ENCODE results near the gene ZEB1. TPM values are rescaled to one million over a fixed set of nuclear protein-coding genes. Genes with fewer than 3 reads are reported as not detected.

ZEB1 gene
- total and polyA plus RNA-seq, 4 donors = 36.8 to 214 (median 153) TPM

- 97 to 98% methylated on average over 1 of the region's 1 CpG for WGBS, 2 donors
- no peak for DNase-seq
- Histone ChIP-seq H3K27ac (ENCODE audit: low read depth in 1 of 2, low read length in 2 of 2) (no peak overlapping the region), H3K4me3 (ENCODE audit: low read length in 2 of 2) (no peak overlapping the region), H3K9me3 (ENCODE audit: control insufficient read depth, low read length) (no peaks in the 10 kb centered on the region), H3K27me3 (ENCODE audit: control insufficient read depth in 1 of 2, insufficient read depth in 2 of 2, low read length in 1 of 2) (no peaks in the 10 kb centered on the region), H3K36me3 (ENCODE audit: control insufficient read depth in 1 of 2, insufficient read depth in 2 of 2, low read length in 1 of 2) (no peaks in the 10 kb centered on the region), H3K4me1 (ENCODE audit: control insufficient read depth in 1 of 2, insufficient read depth in 2 of 2, low read length in 2 of 2) (no peaks in the 10 kb centered on the region)
- ATAC-seq (ENCODE audit: low FRiP score) = peak; percentile 22
- intact Hi-C loops (cut with DNase I) = loop anchor here (10.0 kb wide), 3 partner anchors 166 to 706 kb away; no protein-coding TSS in a partner anchor
Observed at GRCh38 chr10:31490858-31491504, 172.0 kb downstream of the ZEB1 start.

- Histone ChIP-seq H3K36me3 (ENCODE audit: control insufficient read depth in 1 of 2, insufficient read depth in 2 of 2, low read length in 1 of 2) (peaks cover 0 to 4% of the 10 kb centered on the region in 2 donors), H3K9me3 (ENCODE audit: control insufficient read depth, low read length) (no peaks in the 10 kb centered on the region), H3K27me3 (ENCODE audit: control insufficient read depth in 1 of 2, insufficient read depth in 2 of 2, low read length in 1 of 2) (no peaks in the 10 kb centered on the region), H3K4me3 (ENCODE audit: low read length in 2 of 2) (no peak overlapping the region), H3K27ac (ENCODE audit: low read depth in 1 of 2, low read length in 2 of 2) (no peak overlapping the region), H3K4me1 (ENCODE audit: control insufficient read depth in 1 of 2, insufficient read depth in 2 of 2, low read length in 2 of 2) (no peaks in the 10 kb centered on the region)
- DNase-seq (no peak), ATAC-seq (ENCODE audit: low FRiP score) (no peak)
- 91 to 95% methylated on average over 2 of the region's 2 CpGs for WGBS, 2 donors
- intact Hi-C loops (cut with DNase I) = no loop called here
Observed at GRCh38 chr10:31507427-31507826, 188.4 kb downstream of the ZEB1 start.

DNA sequence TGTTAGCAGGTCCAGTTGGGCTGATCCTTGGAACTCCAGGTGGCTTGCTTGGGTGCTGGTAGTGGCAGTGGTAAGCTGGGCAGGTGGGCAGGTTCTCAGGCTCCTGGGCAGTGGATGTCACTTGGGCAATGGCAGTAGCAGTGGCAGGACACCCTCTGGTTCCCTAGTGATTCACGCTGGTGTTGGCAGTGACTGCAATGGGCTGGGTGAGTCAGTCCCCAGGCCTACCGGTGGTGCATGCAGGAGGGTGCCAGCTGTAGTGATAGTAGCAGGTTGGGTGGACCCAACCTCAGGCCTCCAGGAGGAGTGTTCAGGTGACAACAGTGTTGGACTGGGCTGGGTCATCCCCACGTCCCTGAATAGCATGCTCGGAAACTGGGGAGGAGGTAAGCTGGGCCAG is 189.2 kb downstream of the ZEB1 start:
- no peak overlapping the region for H3K4me3 ChIP-seq (ENCODE audit: low read length in 2 of 2)
- H3K9me3 ChIP-seq (ENCODE audit: control insufficient read depth, low read length) = no peaks in the 10 kb centered on the region
- 96 to 97% methylated on average over 4 of the region's 4 CpGs for WGBS, 2 donors
- ATAC-seq (ENCODE audit: low FRiP score) = no peak
- no peaks in the 10 kb centered on the region for H3K27me3 ChIP-seq (ENCODE audit: control insufficient read depth in 1 of 2, insufficient read depth in 2 of 2, low read length in 1 of 2)
- peaks cover 0 to 4% of the 10 kb centered on the region in 2 donors for H3K36me3 ChIP-seq (ENCODE audit: control insufficient read depth in 1 of 2, insufficient read depth in 2 of 2, low read length in 1 of 2)
- intact Hi-C loops (cut with DNase I) = no loop called here
- DNase-seq = no peak
- no peak overlapping the region for H3K27ac ChIP-seq (ENCODE audit: low read depth in 1 of 2, low read length in 2 of 2)
- H3K4me1 ChIP-seq (ENCODE audit: control insufficient read depth in 1 of 2, insufficient read depth in 2 of 2, low read length in 2 of 2) = no peaks in the 10 kb centered on the region

GRCh38 chr10:31508882-31509281 is 189.9 kb downstream of the ZEB1 start:
- Histone ChIP-seq H3K27me3 (ENCODE audit: control insufficient read depth in 1 of 2, insufficient read depth in 2 of 2, low read length in 1 of 2) (no peaks in the 10 kb centered on the region), H3K36me3 (ENCODE audit: control insufficient read depth in 1 of 2, insufficient read depth in 2 of 2, low read length in 1 of 2) (peaks cover 0 to 4% of the 10 kb centered on the region in 2 donors), H3K4me1 (ENCODE audit: control insufficient read depth in 1 of 2, insufficient read depth in 2 of 2, low read length in 2 of 2) (no peaks in the 10 kb centered on the region), H3K4me3 (ENCODE audit: low read length in 2 of 2) (no peak overlapping the region), H3K27ac (ENCODE audit: low read depth in 1 of 2, low read length in 2 of 2) (no peak overlapping the region), H3K9me3 (ENCODE audit: control insufficient read depth, low read length) (no peaks in the 10 kb centered on the region)
- ATAC-seq (ENCODE audit: low FRiP score) (no peak), DNase-seq (no peak)
- 97 to 99% methylated on average over 5 of the region's 5 CpGs for WGBS, 2 donors
- intact Hi-C loops (cut with DNase I) = no loop called here

- peaks cover 0 to 4% of the 10 kb centered on the region in 2 donors for H3K36me3 ChIP-seq (ENCODE audit: control insufficient read depth in 1 of 2, insufficient read depth in 2 of 2, low read length in 1 of 2)
- DNase-seq (no peak), ATAC-seq (ENCODE audit: low FRiP score) (no peak)
Observed at GRCh38 chr10:31509989-31510388, 191.0 kb downstream of the ZEB1 start.

GRCh38 chr10:31515116-31515515 is 196.1 kb downstream of the ZEB1 start:
- intact Hi-C loops (cut with DNase I) = no loop called here
- Histone ChIP-seq H3K27me3 (ENCODE audit: control insufficient read depth in 1 of 2, insufficient read depth in 2 of 2, low read length in 1 of 2) (no peaks in the 10 kb centered on the region), H3K4me1 (ENCODE audit: control insufficient read depth in 1 of 2, insufficient read depth in 2 of 2, low read length in 2 of 2) (no peaks in the 10 kb centered on the region), H3K27ac (ENCODE audit: low read depth in 1 of 2, low read length in 2 of 2) (no peak overlapping the region), H3K9me3 (ENCODE audit: control insufficient read depth, low read length) (no peaks in the 10 kb centered on the region), H3K36me3 (ENCODE audit: control insufficient read depth in 1 of 2, insufficient read depth in 2 of 2, low read length in 1 of 2) (peaks cover 0 to 5% of the 10 kb centered on the region in 2 donors), H3K4me3 (ENCODE audit: low read length in 2 of 2) (no peak overlapping the region)
- WGBS, 2 donors = 31 to 40% methylated on average over 2 of the region's 2 CpGs
- no peak for ATAC-seq (ENCODE audit: low FRiP score)
- no peak for DNase-seq

More at GRCh38 chr10:31509989-31510388, 191.0 kb downstream of the ZEB1 start:
- Histone ChIP-seq H3K4me3 (ENCODE audit: low read length in 2 of 2) (no peak overlapping the region), H3K27ac (ENCODE audit: low read depth in 1 of 2, low read length in 2 of 2) (no peak overlapping the region), H3K4me1 (ENCODE audit: control insufficient read depth in 1 of 2, insufficient read depth in 2 of 2, low read length in 2 of 2) (no peaks in the 10 kb centered on the region), H3K27me3 (ENCODE audit: control insufficient read depth in 1 of 2, insufficient read depth in 2 of 2, low read length in 1 of 2) (no peaks in the 10 kb centered on the region), H3K9me3 (ENCODE audit: control insufficient read depth, low read length) (no peaks in the 10 kb centered on the region)
- intact Hi-C loops (cut with DNase I) = no loop called here

DNA sequence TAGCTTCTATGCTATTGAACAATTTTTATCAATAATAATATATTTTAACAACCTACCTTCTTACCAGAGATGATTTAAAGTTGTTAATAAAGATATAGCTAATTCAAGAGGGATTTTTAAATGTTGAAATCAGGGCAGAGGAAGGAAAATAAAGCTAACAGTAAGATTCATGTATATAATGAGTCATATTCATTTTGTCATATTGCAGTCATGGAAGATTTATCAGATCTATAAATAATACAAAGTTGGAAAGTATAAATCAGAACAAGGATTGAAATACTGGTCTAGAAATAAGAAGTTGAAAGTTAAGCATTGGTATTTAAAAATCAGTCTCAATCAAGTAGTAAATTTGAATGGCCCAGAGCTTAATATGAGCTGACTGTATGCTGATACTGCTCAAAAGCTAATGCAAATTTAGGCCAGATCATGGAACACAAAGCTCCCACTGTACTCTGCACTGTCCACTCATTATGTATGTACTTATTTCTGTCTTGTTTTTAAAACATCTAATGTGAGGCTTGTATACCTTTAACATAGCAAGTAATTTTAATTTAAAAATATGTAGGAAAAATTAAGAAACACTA is 196.9 kb downstream of the ZEB1 start:
- H3K27ac ChIP-seq (ENCODE audit: low read depth in 1 of 2, low read length in 2 of 2) = no peak overlapping the region
- no peaks in the 10 kb centered on the region for H3K27me3 ChIP-seq (ENCODE audit: control insufficient read depth in 1 of 2, insufficient read depth in 2 of 2, low read length in 1 of 2)
- intact Hi-C loops (cut with DNase I) = no loop called here
- peaks cover 0 to 13% of the 10 kb centered on the region in 2 donors for H3K36me3 ChIP-seq (ENCODE audit: control insufficient read depth in 1 of 2, insufficient read depth in 2 of 2, low read length in 1 of 2)
- no peaks in the 10 kb centered on the region for H3K4me1 ChIP-seq (ENCODE audit: control insufficient read depth in 1 of 2, insufficient read depth in 2 of 2, low read length in 2 of 2)
- DNase-seq (no peak), ATAC-seq (ENCODE audit: low FRiP score) (no peak)
- H3K9me3 ChIP-seq (ENCODE audit: control insufficient read depth, low read length) = no peaks in the 10 kb centered on the region
- H3K4me3 ChIP-seq (ENCODE audit: low read length in 2 of 2) = no peak overlapping the region

DNA sequence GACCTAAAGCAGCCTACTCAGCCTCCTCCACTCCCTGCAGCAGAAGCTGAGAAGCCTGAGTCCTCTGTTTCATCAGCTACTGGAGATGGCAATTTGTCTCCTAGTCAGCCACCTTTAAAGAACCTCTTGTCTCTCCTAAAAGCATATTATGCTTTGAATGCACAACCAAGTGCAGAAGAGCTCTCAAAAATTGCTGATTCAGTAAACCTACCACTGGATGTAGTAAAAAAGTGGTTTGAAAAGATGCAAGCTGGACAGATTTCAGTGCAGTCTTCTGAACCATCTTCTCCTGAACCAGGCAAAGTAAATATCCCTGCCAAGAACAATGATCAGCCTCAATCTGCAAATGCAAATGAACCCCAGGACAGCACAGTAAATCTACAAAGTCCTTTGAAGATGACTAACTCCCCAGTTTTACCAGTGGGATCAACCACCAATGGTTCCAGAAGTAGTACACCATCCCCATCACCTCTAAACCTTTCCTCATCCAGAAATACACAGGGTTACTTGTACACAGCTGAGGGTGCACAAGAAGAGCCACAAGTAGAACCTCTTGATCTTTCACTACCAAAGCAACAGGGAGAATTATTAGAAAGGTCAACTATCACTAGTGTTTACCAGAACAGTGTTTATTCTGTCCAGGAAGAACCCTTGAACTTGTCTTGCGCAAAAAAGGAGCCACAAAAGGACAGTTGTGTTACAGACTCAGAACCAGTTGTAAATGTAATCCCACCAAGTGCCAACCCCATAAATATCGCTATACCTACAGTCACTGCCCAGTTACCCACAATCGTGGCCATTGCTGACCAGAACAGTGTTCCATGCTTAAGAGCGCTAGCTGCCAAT is 202.2 kb downstream of the ZEB1 start:
- 98% methylated on average over 4 of the region's 4 CpGs for WGBS, 2 donors
- ATAC-seq (ENCODE audit: low FRiP score) (no peak), DNase-seq (no peak)
- intact Hi-C loops (cut with DNase I) = no loop called here
- no peaks in the 10 kb centered on the region for H3K27me3 ChIP-seq (ENCODE audit: control insufficient read depth in 1 of 2, insufficient read depth in 2 of 2, low read length in 1 of 2)
- H3K36me3 ChIP-seq (ENCODE audit: control insufficient read depth in 1 of 2, insufficient read depth in 2 of 2, low read length in 1 of 2) = peaks cover 7 to 13% of the 10 kb centered on the region in 2 donors
- H3K4me3 ChIP-seq (ENCODE audit: low read length in 2 of 2) = no peak overlapping the region
- H3K9me3 ChIP-seq (ENCODE audit: control insufficient read depth, low read length) = no peaks in the 10 kb centered on the region
- no peak overlapping the region for H3K27ac ChIP-seq (ENCODE audit: low read depth in 1 of 2, low read length in 2 of 2)
- no peaks in the 10 kb centered on the region for H3K4me1 ChIP-seq (ENCODE audit: control insufficient read depth in 1 of 2, insufficient read depth in 2 of 2, low read length in 2 of 2)
